ENCODE measurements around the gene TRAF3IP3. TPM values are rescaled to one million over a fixed set of nuclear protein-coding genes. Genes with fewer than 3 reads are reported as not detected.

The TRAF3IP3 gene
- total RNA-seq, 1 donor from 2014 or later, result not detected

Other genes starting within 250 kb of the TRAF3IP3 start
- not detected in 2 replicates for gene CAMK1G, start 172.3 kb upstream of the TRAF3IP3 start, total RNA-seq
- gene LAMB3, start 103.6 kb upstream of the TRAF3IP3 start, total RNA-seq, result 2.6 and 4.1 TPM in 2 replicates
- gene G0S2, start 80.6 kb upstream of the TRAF3IP3 start, total RNA-seq, result 0.40 TPM in 1 of 2 replicates, not detected in the other
- gene HSD11B1, start 51.2 kb upstream of the TRAF3IP3 start, total RNA-seq, result not detected in 2 replicates
- 1.6 TPM in 2 replicates for gene C1orf74, start 28.5 kb downstream of the TRAF3IP3 start, total RNA-seq
- gene IRF6, start 50.1 kb downstream of the TRAF3IP3 start, total RNA-seq, result 0.13 TPM in 1 of 2 replicates, not detected in the other
- gene UTP25, start 71.9 kb downstream of the TRAF3IP3 start, total RNA-seq, result 7.1 and 7.3 TPM in 2 replicates
- gene SYT14, start 182.2 kb downstream of the TRAF3IP3 start, total RNA-seq, result 0.10 and 0.16 TPM in 2 replicates